HG03175 (cell line): Measurements from ENCODE around the gene HDGF.
A peak's percentile ranks its signal among the peaks of the same experiment; 100 is the strongest.
"Not testable (repeated sequence)": the region's sequence is repeated elsewhere in the genome, so short reads cannot be mapped to it uniquely, and the experiment has no call there.

Source experiments
- ATAC-seq: cut with Tn5 transposase; IDR thresholded peaks from one replicate; pipeline ENCODE4 v1.9.1; 2021; ENCODE audit warnings: mild to moderate bottlenecking, moderate library complexity; ENCODE audit not compliant: unreplicated experiment

HDGF gene

GRCh38 chr1:156767101-156767878 is 15.8 kb upstream of the HDGF start, which contains the start of gene PRCC:
PRCC (plus strand) TSS chr1:156767535; CDS start chr1:156767772, 237 bp downstream.
- peak; percentile 95 for ATAC-seq

- peak; percentile 16 for ATAC-seq
These were observed 15.0 kb upstream of the HDGF start for GRCh38 chr1:156766298-156767100.

DNA sequence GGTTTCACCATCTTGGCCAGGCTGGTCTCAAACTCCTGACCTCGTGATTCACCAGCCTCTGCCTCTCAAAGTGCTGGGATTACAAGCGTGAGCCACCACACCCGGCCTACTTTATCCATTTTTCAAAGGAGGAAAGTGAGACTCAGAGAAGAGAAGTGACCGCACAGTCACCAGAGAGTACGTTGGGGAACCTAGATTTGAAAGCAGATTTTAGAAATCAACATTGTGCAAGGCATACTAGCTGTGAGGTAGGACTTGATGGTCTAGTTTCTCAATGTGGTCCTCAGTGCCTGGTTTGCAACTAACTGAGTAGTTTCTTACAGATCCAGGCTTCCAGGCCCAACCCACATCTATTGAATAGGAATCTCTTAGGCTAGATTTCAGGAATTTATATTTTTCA is 14.2 kb upstream of the HDGF start:
- no peak for ATAC-seq

DNA sequence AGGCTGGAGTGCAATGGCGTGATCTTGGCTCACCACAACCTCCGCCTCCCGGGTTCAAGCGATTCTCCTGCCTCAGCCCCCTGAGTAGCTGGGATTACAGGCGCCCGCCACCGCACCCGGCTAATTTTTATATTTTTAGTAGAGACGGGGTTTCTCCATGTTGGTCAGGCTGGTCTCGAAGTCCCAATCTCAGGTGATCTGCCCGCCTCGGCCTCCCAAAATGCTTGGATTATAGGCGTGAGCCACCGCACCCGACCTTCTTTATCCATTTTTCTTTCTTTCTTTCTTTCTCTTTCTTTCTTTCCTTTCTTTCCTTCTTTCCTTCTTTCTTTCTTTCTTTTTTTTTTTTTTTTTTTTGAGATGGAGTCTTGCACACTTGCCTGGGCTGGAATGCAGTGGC is 13.7 kb upstream of the HDGF start:
- not testable (repeated sequence) for ATAC-seq

- no peak for ATAC-seq
These were observed 9.3 kb upstream of the HDGF start for GRCh38 chr1:156760796-156761104.

DNA sequence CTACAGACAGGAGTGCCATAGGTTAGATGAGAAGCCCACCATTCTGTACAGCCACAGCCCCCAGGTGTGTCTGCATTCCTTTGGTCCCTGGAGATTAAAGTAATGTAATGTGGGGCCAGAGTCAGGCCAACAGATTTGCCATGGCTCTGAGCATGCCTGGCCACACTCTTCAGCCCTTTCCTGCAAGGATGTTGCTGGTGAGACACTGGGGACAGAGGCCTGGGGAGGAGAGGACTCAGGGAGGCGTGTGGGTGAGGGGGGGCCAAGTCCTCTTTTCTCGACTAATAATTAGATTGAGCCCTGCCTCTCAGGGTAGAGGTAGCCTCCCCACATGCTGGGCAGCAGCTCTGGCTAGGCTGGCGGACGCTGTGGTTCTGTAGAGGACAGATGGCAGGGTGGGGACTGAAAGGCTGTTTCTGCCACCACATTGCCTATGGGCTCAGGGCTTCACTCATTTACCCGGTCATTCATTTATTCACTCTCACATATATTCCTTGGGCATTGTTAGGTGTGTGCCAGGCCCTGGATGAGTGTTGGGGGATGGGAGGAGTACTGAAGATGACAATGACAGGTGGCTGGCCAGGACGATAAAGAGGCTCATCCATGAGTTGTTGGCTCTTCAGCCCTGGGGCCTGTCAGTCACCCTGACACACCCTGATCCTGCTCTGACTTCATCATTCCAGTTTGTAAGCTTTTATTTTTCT is 8.8 kb upstream of the HDGF start:
- ATAC-seq, result no peak

- not testable (repeated sequence) for ATAC-seq
These were observed 6.2 kb upstream of the HDGF start for GRCh38 chr1:156757572-156758253.

GRCh38 chr1:156756355-156756754 is 4.9 kb upstream of the HDGF start:
- no peak for ATAC-seq

DNA sequence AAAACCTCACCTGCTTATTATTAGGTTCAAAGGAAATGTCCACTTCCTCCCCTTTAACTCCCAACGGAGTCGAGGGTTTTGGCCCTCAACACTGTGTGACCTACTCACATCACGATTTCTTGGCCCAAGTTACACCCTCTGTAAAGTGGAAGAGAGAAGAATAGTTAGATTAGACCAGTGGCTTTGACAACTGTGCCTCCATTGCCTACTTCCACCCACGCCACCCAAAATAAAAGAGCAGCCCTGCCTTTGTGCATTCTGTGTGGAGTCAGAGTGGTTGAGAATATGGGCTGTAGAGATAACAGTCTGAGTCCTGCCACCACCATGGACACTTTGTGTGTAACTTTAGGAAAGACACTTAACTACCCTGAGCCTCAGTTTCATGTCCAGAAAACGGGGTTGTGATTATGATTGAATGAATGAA is 4.1 kb upstream of the HDGF start:
- no peak for ATAC-seq

DNA sequence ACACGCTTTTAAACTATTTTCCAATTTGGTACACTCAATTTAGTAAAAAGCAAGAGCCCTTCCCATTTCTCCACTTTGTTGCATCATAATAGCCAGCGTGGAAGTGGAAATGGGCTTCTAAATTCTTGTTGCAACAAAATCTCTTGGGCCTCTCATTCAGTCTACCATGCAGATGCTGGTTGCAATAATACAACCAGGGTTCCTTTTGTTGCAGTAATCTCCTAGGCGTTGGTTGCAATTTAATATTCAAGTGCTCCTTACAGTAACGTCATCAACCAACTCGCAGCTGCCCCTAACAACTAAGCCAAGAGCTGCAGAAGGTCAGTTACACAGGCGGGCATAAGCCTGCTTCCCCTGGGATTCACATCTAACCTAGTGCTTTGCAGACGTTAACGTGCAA is 2.7 kb upstream of the HDGF start:
- ATAC-seq, result no peak

DNA sequence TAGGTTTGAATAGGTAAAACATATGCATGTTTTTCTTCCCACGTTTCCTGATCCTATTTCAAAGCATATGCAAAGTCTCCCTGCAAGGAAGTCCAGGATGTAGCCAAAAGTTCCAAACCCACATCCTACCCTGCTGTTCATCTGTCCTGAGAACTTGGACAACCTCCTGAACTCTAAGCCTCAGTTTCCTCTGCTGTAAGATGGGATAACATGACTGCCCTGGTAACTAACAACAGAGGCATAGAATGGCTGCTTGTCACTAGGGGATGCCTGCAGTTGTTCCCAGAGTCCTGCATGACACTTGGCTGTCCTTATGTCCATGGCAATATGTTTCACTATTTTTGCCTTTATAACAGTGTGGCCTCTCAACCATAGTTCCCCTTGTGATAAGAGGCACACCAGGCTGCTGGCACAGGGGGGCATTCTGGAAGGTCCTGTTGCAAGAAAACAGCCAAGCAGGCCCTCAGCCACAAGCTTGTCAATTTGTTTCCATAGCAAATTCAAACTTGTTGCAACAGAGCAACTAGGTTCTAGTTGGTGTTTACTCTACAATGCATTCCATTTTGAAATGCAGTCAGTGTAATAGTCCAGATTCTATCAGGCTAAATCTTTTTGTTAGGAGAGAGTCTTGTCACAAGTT is 1.5 kb upstream of the HDGF start:
- no peak for ATAC-seq

DNA sequence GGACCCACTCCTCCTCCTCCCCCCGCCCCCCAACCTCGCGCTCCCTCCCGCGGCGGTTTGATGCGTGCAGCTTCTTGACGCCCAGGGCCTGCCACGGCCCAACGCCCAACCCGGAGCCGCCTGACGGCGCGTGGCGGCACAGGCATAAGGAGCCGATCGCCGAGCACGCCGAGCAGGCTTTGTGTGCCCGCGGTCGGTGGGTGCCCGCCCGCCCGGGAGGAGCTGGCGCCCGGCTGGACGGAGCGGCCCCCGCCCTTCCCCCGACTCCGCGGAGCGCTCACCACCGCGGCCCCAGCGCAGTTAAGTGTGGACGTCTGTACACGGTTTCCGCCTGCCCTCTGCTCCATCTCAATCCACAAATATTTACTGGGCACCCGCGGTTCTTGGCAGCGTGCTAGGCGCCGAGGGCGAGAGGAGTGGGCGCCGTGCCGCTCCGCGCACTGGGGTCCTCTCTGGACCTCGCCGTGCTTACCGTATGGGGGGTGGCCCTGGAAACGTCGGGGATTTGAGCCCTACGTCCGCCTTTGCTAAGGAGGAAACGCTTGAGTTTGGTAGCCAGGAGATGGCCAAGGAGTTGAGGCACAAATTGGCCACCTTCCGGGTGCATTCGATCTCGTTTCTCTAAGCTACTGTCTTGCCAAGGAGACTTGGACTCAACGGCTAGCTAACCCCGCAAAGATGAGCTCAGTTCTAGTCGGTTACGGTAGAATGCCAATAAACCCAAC is 444 bp upstream of the HDGF start:
- peak; percentile 75 for ATAC-seq

- ATAC-seq, result peak; percentile 9
These were observed 594 bp downstream of the HDGF start for GRCh38 chr1:156750711-156751450.

GRCh38 chr1:156750191-156750672 is 1.2 kb downstream of the HDGF start:
- no peak for ATAC-seq

GRCh38 chr1:156749419-156750118 is 1.9 kb downstream of the HDGF start:
- ATAC-seq, result no peak

DNA sequence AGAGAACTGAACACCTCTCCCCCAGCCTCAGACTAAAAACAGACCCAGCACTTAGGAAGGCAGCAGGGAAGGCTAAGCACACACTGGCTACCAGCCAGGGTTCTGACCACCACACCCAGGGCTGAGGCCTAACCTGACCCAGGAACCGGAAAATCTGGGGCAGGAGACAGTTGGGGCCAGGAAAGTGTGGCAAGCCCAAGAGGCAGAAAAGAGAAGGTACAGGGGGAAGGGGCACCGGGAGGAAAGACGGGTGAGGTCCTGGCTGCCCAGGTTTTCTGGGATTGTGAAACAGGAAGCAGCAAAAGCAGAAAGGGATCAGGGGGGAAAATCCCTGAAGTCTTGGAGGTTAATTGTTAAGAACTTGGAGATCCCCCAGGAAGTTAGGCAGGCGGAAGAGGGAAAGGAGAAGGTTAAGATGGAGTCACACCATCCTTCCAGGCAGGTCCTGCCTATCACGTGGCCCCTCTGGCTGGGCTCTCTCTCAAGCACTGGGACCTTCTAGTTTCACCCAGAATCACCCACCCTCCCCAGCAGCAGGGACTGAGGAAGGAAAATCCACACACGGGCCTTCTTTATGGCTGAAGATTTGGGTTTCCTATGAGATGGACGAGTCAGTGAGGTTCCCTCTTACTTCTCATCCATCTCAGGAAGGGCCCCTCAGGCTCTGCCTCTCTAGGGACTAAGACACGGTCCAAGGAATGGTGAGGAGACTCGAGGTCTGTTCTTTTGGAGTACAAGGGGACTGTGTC is 2.6 kb downstream of the HDGF start:
- no peak for ATAC-seq

DNA sequence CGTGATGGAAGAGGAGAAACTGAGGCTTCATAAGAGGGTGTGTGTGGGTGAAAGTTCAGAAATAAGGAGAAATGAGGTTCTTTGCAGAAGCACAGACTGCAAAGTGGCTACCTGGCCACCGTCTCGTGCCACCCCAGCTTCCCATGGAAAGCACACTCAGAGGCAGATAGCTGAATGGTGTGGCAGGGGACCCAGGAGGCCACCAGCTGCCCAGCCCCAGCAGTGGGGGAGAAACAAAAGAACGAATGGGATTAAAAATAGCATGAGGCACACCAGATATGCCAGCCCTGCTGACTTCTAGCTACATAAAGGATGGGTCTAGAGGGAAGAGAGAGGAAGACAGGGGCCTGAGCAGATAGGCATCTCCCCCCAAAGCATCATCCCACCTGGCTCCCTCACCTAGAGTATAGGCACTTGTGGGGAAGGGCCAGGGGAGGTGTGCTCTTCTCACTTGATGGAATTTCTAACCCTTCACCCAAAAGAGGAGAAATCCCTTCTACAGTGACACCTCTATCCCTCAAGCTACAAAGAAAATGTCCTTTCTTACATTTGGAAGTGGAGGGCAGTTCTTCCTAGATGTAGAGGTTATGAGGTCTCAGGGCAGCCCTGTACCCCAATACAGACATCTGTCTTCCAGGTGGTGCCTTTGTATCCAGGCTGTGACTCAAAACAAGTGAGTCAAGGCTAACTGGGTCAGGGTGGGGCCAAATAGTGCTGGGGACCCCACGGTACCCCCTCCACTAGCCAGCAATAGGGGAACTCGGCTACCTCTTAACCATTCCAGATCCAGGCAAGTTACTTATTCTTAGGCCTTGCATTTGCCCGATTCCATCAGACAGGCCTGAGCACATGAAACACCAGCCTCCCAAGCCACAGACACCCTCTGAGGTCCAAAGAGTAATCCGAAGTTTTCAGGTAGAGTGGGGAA is 3.5 kb downstream of the HDGF start:
- ATAC-seq, result no peak
